HAP-1 (cell line): ENCODE data around the gene ATP6V1B1.
A peak's percentile ranks its signal among the peaks of the same experiment; 100 is the strongest.

Experiments used
- DNase-seq, 2 experiments: peaks; one replicate each; pipeline ENCODE4 v3.0.0-alpha.2; 2016 to 2020; ENCODE audit warnings: low spot score in 2 of 2
- H3K27me3 ChIP-seq: fragments of 250-450 bp; sonication (Bioruptor Pico); 2 replicates; pipeline ENCODE4 v1.5.1; 2020; ENCODE audit warnings: low read depth, mild to moderate bottlenecking, moderate library complexity
- H3K36me3 ChIP-seq: fragments of 250-450 bp; sonication (Bioruptor Pico); replicated peaks from 2 replicates; pipeline ENCODE4 v1.5.1; 2020; ENCODE audit warnings: mild to moderate bottlenecking
- H3K4me1 ChIP-seq: fragments of 250-450 bp; sonication (Bioruptor Pico); 2 replicates; pipeline ENCODE4 v1.5.1; 2020; ENCODE audit warnings: mild to moderate bottlenecking
- H3K4me3 ChIP-seq: fragments of 250-450 bp; sonication (Bioruptor Pico); 2 replicates; pipeline ENCODE4 v1.5.1; 2020; ENCODE audit warnings: mild to moderate bottlenecking, moderate library complexity
- H3K9me3 ChIP-seq: fragments of 250-450 bp; sonication (Bioruptor Pico); 2 replicates; pipeline ENCODE4 v1.5.1; 2020; ENCODE audit warnings: mild to moderate bottlenecking, moderate library complexity
- in situ Hi-C: fragments of 300-500 bp; cut with MboI; formaldehyde crosslinking; loops from 3 replicates; pipeline ENCODE4 v1.14.3; 2020; ENCODE audit warnings: low sequenced_read_pairs, inconsistent platforms, mixed read lengths

Gene ATP6V1B1

GRCh38 chr2:70895998-70896764 lies 39.5 kb upstream of the ATP6V1B1 start:
- Histone ChIP-seq H3K4me1 (peaks cover 8% of the 10 kb centered on the region), H3K9me3 (no peaks in the 10 kb centered on the region), H3K4me3 (no peak overlapping the region), H3K27me3 (no peaks in the 10 kb centered on the region), H3K36me3 (no peaks in the 10 kb centered on the region)
- DNase-seq: no peak
- in situ Hi-C loops: no loop called here

DNA sequence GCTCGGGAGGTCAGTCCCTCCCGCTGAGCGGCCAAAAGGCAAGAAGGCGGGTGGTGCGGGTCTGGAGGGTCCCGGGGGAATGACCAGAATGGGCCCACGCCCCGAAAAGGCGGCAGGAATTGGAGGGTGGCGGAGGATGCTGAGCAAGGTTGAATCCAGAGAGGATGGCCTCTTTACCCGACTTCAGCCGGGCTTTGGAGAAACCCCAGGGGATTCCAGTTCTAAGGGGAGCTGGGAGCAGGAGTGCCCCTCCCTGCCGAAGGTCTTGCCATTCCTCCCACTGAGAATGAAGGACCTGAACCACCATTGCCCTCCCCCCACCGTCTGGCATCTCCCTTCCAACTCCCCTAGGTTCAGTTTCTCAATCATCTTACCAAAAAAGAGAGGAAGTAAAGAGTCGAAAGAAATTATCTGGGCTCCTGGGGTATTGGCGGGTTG lies 38.9 kb upstream of the ATP6V1B1 start:
- no peak for DNase-seq
- H3K4me3 ChIP-seq: no peak overlapping the region
- H3K36me3 ChIP-seq: no peaks in the 10 kb centered on the region
- H3K27me3 ChIP-seq: no peaks in the 10 kb centered on the region
- no peaks in the 10 kb centered on the region for H3K9me3 ChIP-seq
- H3K4me1 ChIP-seq: peaks cover 8% of the 10 kb centered on the region
- in situ Hi-C loops: no loop called here

GRCh38 chr2:70897203-70897976 lies 38.3 kb upstream of the ATP6V1B1 start:
- no peaks in the 10 kb centered on the region for H3K36me3 ChIP-seq
- no peaks in the 10 kb centered on the region for H3K9me3 ChIP-seq
- H3K27me3 ChIP-seq: no peaks in the 10 kb centered on the region
- in situ Hi-C loops: no loop called here
- peaks cover 12% of the 10 kb centered on the region for H3K4me1 ChIP-seq
- no peak overlapping the region for H3K4me3 ChIP-seq
- DNase-seq: no peak

- Histone ChIP-seq H3K9me3 (no peaks in the 10 kb centered on the region), H3K4me1 (peaks cover 17% of the 10 kb centered on the region), H3K27me3 (no peaks in the 10 kb centered on the region), H3K4me3 (no peak overlapping the region), H3K36me3 (no peaks in the 10 kb centered on the region)
- DNase-seq: no peak
- in situ Hi-C loops: no loop called here
Observed at GRCh38 chr2:70897977-70898226, 37.8 kb upstream of the ATP6V1B1 start.

DNA sequence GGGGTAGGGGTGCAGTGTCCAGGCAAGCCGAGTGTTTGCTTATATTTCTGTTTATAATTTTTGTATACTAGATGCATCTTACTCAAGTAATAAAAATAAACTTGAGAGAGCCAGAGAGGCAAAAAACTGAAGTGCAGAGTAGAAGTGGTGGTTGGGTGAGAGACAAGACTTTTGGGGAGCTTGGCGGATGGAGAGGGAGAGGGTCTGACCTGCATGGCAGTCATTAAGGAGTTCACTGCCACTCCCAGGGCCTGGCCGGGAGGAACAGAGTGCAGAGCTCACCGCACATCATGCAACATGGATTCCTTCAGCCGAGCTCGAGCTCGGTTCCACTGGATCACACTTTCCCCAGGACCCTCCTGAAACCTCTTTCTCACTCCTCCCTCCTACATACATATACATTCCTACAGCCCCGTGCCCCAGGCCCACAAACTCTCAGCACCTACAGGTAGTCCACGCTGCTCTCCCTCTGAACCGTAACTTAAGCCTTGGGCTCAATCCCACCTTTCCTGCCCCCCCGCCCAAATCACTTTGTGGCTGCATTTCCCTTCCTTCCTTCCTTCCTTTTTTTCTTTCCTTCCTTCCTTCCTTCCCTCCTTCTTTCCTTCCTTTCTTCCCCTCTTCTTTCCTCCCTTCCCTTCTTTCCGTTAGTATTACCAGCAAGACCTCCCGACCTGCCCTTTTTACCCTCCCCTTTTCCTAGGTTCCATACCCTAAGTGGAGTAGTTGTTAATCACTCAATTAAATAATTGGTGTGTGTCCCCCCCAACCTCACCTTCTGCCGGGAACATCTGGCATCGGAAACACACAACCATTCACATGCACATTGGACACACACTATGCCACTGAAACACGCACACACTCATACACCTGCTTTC lies 37.1 kb upstream of the ATP6V1B1 start:
- Histone ChIP-seq H3K36me3 (no peaks in the 10 kb centered on the region), H3K9me3 (no peaks in the 10 kb centered on the region), H3K27me3 (no peaks in the 10 kb centered on the region), H3K4me1 (peaks cover 17% of the 10 kb centered on the region), H3K4me3 (peak overlapping the region; percentile 78)
- in situ Hi-C loops: no loop called here
- DNase-seq: no peak

- DNase-seq: peak in 1 of 2 experiments; percentile 53
- Histone ChIP-seq H3K4me1 (peaks cover 17% of the 10 kb centered on the region), H3K9me3 (no peaks in the 10 kb centered on the region), H3K36me3 (peaks cover 8% of the 10 kb centered on the region; the same call in 1 of the 2 replicates), H3K4me3 (peak overlapping the region; percentile 78), H3K27me3 (no peaks in the 10 kb centered on the region)
- in situ Hi-C loops: no loop called here
Observed at GRCh38 chr2:70901227-70902066, 34.3 kb upstream of the ATP6V1B1 start.

- no peaks in the 10 kb centered on the region for H3K9me3 ChIP-seq
- DNase-seq: no peak
Observed at GRCh38 chr2:70902067-70902442, 33.6 kb upstream of the ATP6V1B1 start.

GRCh38 chr2:70902579-70902978 lies 33.1 kb upstream of the ATP6V1B1 start:
- in situ Hi-C loops: no loop called here
- no peaks in the 10 kb centered on the region for H3K27me3 ChIP-seq
- peaks cover 8% of the 10 kb centered on the region; the same call in 1 of the 2 replicates for H3K36me3 ChIP-seq
- H3K4me3 ChIP-seq: peak overlapping the region; percentile 78
- no peaks in the 10 kb centered on the region for H3K9me3 ChIP-seq
- no peak for DNase-seq
- peaks cover 17% of the 10 kb centered on the region for H3K4me1 ChIP-seq

More at GRCh38 chr2:70902067-70902442, 33.6 kb upstream of the ATP6V1B1 start:
- peaks cover 17% of the 10 kb centered on the region for H3K4me1 ChIP-seq
- H3K27me3 ChIP-seq: no peaks in the 10 kb centered on the region
- peak overlapping the region; percentile 78 for H3K4me3 ChIP-seq
- in situ Hi-C loops: no loop called here
- peaks cover 8% of the 10 kb centered on the region; the same call in 1 of the 2 replicates for H3K36me3 ChIP-seq

DNA sequence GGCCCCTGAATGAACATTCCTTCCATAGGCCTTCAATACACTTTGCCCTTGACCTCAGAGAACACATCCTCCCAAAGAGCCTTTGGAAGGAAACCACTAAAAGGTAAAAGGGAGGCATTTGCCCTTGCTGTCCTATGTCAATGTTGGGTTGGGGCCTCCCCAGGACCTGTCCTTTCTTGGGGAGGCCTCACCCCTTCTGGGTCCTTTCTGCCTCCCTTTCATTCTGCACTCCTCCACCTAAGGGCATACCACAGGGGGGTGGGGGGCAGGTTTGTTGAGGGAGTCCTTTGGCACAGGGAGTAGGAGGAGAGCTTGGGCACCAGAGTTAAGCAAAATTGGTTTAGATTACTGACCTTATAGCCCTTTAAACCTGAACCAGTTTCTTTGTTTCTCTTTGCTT lies 32.5 kb upstream of the ATP6V1B1 start:
- in situ Hi-C loops: no loop called here
- H3K4me1 ChIP-seq: peaks cover 22% of the 10 kb centered on the region
- peaks cover 8% of the 10 kb centered on the region; the same call in 1 of the 2 replicates for H3K36me3 ChIP-seq
- no peak overlapping the region for H3K4me3 ChIP-seq
- no peaks in the 10 kb centered on the region for H3K27me3 ChIP-seq
- DNase-seq: no peak
- H3K9me3 ChIP-seq: no peaks in the 10 kb centered on the region

GRCh38 chr2:70903641-70904340 lies 31.9 kb upstream of the ATP6V1B1 start:
- Histone ChIP-seq H3K9me3 (no peaks in the 10 kb centered on the region), H3K36me3 (peaks cover 8% of the 10 kb centered on the region; the same call in 1 of the 2 replicates), H3K4me1 (peaks cover 26% of the 10 kb centered on the region), H3K4me3 (no peak overlapping the region), H3K27me3 (no peaks in the 10 kb centered on the region)
- no peak for DNase-seq
- in situ Hi-C loops: no loop called here

DNA sequence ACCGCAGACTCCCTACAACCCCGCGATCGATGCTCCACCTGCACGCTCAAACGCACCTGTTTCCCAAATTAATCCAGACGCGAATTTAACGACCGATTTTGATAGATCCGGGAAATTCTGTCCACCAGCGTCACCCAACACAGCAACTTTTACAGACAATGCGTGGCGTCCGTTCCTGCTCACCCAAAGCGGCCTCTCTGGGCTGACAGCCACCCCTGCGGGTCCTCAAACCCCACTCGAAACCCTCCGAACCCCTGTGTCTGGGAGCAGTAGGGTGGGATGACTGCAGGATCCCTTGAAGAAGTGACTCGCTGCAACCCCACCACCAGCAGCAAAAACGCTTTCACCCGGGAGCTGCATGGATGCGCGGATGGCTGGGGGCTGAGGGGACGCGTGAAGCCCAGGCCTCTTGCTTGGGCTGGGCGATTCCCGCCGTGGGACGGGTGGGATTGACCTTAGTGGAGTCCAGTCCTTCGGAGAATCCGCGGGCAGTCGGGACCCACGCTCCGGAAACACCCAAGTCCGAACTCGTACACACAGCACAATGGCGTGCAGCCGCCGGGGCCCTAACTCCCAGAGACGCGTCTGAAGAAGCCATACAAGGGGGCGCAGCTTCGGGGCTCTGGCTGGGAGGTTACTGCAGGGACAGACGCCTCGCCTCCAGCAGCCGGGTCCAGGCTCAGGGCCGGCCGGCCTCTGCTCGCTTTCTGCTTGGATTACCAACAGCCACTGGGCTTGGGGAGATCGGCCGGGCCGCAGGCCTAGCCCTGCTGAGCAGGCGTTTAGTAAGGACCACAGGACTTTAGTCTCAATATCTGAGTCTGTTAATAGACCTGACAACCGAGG lies 31.1 kb upstream of the ATP6V1B1 start:
- in situ Hi-C loops: no loop called here
- H3K4me1 ChIP-seq: peaks cover 21% of the 10 kb centered on the region
- H3K27me3 ChIP-seq: no peaks in the 10 kb centered on the region
- H3K9me3 ChIP-seq: no peaks in the 10 kb centered on the region
- H3K4me3 ChIP-seq: no peak overlapping the region
- no peak for DNase-seq
- peaks cover 8% of the 10 kb centered on the region; the same call in 1 of the 2 replicates for H3K36me3 ChIP-seq
